KMS-11 (cell line): Measurements from ENCODE around the gene SRBD1.

ENCODE experiments used
- H2AFZ ChIP-seq: fragments of 200-600 bp; sonication (generic); 2 replicates; pipeline ENCODE4 v1.6.1; 2016; ENCODE audit warnings: antibody characterized with exemption, mixed run types, low read depth
- H3K27ac ChIP-seq: fragments of 200-600 bp; sonication (generic); 2 replicates; pipeline ENCODE4 v1.6.1; 2016; ENCODE audit warnings: mild to moderate bottlenecking, mixed run types
- H3K27me3 ChIP-seq: fragments of 200-600 bp; sonication (generic); 2 replicates; pipeline ENCODE4 v1.6.1; 2017; ENCODE audit warnings: mild to moderate bottlenecking, low read depth, mixed run types, moderate library complexity; ENCODE audit not compliant: insufficient read depth
- H3K36me3 ChIP-seq: fragments of 200-600 bp; sonication (generic); 2 replicates; pipeline ENCODE4 v1.6.1; 2017; ENCODE audit warnings: mild to moderate bottlenecking, mixed run types; ENCODE audit not compliant: insufficient read depth
- H3K4me1 ChIP-seq: fragments of 200-600 bp; sonication (generic); 2 replicates; pipeline ENCODE4 v1.6.1; 2016; ENCODE audit warnings: mild to moderate bottlenecking, low read depth, mixed run types; ENCODE audit not compliant: poor library complexity, severe bottlenecking
- H3K4me2 ChIP-seq: fragments of 200-600 bp; sonication (generic); 2 replicates; pipeline ENCODE4 v1.7.0; 2016; ENCODE audit warnings: mild to moderate bottlenecking, mixed run types
- H3K4me3 ChIP-seq: fragments of 200-600 bp; sonication (generic); IDR thresholded peaks from 2 replicates; pipeline ENCODE4 v1.6.1; 2017; ENCODE audit warnings: low read depth, low read length, mixed read lengths; ENCODE audit not compliant: insufficient read depth
- H3K79me2 ChIP-seq: fragments of 200-600 bp; sonication (generic); 2 replicates; pipeline ENCODE4 v1.6.1; 2016; ENCODE audit warnings: low read depth, mixed run types; ENCODE audit not compliant: insufficient read depth
- H3K9ac ChIP-seq: fragments of 200-600 bp; sonication (generic); 2 replicates; pipeline ENCODE4 v1.6.1; 2016; ENCODE audit warnings: mild to moderate bottlenecking, mixed run types
- H4K20me1 ChIP-seq: fragments of 200-600 bp; sonication (generic); 2 replicates; pipeline ENCODE4 v1.6.1; 2016; ENCODE audit warnings: mild to moderate bottlenecking, mixed run types; ENCODE audit not compliant: insufficient read depth
- CTCF ChIP-seq: fragments of 200-600 bp; sonication (generic); conservative IDR thresholded peaks from 2 replicates; pipeline ENCODE4 v1.6.1; 2017; ENCODE audit warnings: low read depth, mild to moderate bottlenecking, antibody characterized with exemption, low read length, moderate library complexity, mixed read lengths

SRBD1 gene

DNA sequence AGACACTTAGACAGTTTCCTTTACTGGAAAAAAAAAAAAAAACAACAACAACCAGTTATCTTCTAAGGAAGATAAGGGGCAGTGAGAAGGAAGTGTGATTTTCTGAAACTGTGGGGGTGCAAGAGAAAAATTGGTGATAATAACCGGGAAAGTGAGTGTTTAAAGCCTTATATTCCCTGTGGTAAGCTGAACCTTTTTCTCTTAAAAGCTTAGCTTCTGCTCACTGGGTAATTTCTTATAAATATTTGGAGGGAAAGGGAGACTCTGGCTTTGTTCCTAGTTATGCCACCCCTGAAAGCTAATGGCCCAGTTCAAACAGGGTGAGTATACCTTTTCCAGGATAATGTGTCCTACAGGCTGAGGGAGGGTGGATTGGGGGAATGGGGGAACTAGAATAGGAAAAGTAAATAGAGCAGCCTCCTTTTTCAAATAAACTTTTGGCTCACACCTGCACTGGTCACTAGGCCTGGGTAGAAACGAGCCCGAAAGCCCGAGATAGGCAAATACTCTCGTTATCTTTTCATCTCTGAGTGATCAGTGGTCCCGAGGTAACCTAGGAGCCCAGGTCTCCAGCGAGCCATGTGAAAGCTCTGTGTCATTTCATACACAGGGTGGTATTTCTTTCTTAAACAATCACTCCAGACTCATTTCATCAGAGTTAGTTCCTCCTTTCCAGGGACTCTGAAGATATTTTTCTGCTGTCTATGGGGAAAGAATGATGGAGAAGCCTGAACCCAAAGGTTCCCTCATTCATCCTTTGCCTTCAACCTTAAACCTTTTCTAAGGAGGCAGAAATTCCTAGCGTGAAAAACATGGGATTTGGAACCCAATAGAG, 15.5 kb upstream of the SRBD1 start:
- Histone ChIP-seq H3K4me2 (no peak overlapping the region), H4K20me1 (no peaks in the 10 kb centered on the region), H2AFZ (no peak overlapping the region), H3K27ac (no peak overlapping the region), H3K4me1 (no peaks in the 10 kb centered on the region), H3K27me3 (no peaks in the 10 kb centered on the region), H3K36me3 (no peaks in the 10 kb centered on the region), H3K9ac (no peak overlapping the region), H3K4me3 (no peak overlapping the region), H3K79me2 (no peaks in the 10 kb centered on the region)
- no peak for TF ChIP-seq CTCF

DNA sequence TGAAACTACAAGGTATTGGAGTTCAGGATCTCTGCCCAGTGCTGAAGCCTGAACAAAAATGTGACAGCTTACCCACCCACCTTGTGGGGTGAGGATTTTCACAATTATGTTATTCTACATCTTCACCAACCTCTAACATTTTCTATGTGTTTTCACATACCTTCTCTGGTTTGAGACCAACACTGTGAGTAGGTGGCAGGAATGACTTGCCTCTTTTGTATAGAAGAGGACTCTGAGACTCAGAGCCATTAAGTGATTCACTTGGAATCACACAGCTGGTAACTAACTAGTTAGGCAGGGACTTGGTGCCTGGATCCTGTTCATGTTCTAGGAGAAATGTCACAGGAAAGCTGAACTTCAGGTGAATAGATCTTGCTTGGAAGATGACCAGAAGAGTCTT, 14.8 kb upstream of the SRBD1 start:
- Histone ChIP-seq H3K4me2 (no peak overlapping the region), H3K36me3 (no peaks in the 10 kb centered on the region), H3K27me3 (no peaks in the 10 kb centered on the region), H3K4me3 (no peak overlapping the region), H3K79me2 (no peaks in the 10 kb centered on the region), H2AFZ (no peak overlapping the region), H3K9ac (no peak overlapping the region), H3K27ac (no peak overlapping the region), H3K4me1 (no peaks in the 10 kb centered on the region), H4K20me1 (no peaks in the 10 kb centered on the region)
- no peak for TF ChIP-seq CTCF

DNA sequence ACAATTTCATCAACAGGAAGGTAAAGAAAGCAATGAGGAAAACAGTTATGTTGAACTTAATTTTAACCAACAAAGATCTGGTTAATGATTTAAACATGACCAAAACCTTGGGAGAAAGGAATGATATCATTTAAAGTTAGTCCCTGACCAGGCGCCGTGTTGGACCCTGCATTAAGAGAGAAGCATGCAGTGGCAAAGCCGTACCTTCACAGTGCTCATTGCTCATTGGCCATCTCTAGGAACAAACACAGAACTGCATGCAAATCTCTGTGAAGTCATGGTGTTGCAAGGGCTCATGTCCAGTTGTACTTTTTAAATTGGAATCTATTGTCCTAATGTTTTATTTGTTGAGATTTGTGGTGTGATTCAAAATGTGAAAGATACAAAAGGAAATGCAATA, 12.0 kb upstream of the SRBD1 start:
- Histone ChIP-seq H3K4me3 (no peak overlapping the region), H3K79me2 (no peaks in the 10 kb centered on the region), H3K4me1 (peaks cover 18% of the 10 kb centered on the region), H3K9ac (no peak overlapping the region), H3K27ac (no peak overlapping the region), H3K4me2 (no peak overlapping the region), H3K36me3 (no peaks in the 10 kb centered on the region), H2AFZ (no peak overlapping the region), H4K20me1 (no peaks in the 10 kb centered on the region), H3K27me3 (no peaks in the 10 kb centered on the region)
- TF ChIP-seq CTCF: no peak

DNA sequence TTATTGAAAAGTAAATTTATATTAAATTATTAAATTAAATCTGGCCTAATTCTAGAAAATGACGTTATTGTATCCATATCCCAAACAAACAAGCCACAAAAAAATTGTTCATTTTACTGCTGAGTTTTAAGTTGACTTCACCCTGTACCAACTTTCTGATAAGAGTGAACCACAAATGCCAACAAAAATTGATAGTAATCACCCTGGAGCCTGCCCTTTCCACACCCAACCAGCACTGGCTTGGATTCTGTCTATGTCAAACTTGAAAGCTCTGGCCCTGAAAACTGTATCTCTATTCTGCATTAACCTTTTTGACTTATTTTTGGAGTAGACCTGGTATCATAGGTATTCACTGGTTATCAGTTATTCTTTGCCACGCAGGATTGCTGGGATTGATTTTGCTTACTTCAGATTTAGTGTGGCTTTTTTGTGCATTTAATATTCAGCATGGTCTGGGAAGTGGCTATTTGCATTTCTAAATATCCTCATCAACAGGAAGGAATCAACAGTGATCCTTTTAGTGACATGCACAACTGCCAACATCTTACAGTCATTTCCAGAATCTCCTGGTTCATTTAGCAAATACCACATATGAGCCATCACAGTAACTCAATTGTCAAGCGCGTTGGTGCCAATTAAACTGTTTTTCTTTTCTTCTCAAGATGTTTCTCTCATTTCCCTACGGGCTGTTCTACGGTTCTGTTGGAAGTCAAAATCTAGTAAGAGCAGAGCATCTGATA, 11.4 kb upstream of the SRBD1 start:
- H3K4me3 ChIP-seq: no peak overlapping the region
- no peak overlapping the region for H2AFZ ChIP-seq
- no peak for TF ChIP-seq CTCF
- H4K20me1 ChIP-seq: no peaks in the 10 kb centered on the region
- no peaks in the 10 kb centered on the region for H3K36me3 ChIP-seq
- peaks cover 24% of the 10 kb centered on the region for H3K4me1 ChIP-seq
- no peak overlapping the region for H3K9ac ChIP-seq
- H3K4me2 ChIP-seq: no peak overlapping the region
- H3K79me2 ChIP-seq: no peaks in the 10 kb centered on the region
- H3K27ac ChIP-seq: no peak overlapping the region
- H3K27me3 ChIP-seq: no peaks in the 10 kb centered on the region
